SK-N-MC (cell line): Measurements from ENCODE around the gene MKLN1.

Source experiments
- EZH2 ChIP-seq: fragments of 200-600 bp; sonication (generic); IDR thresholded peaks from one replicate; pipeline ENCODE4 v1.6.1; 2017; ENCODE audit warnings: antibody characterized with exemption
- FOXP2 ChIP-seq: optimal IDR thresholded peaks from 2 replicates; pipeline ENCODE3; 2011; ENCODE audit warnings: mild to moderate bottlenecking, moderate library complexity; ENCODE audit not compliant: insufficient read depth; ENCODE audit errors: extremely low read length, control extremely low read depth
- POLR2AphosphoS5 ChIP-seq: IDR thresholded peaks from 2 replicates; pipeline ENCODE4 v1.6.1; 2012; ENCODE audit warnings: mild to moderate bottlenecking, low read depth, low read length, borderline replicate concordance

- TF ChIP-seq POLR2AphosphoS5 (no peak), EZH2 (no peak), FOXP2 (no peak)
These were observed 155.9 kb downstream of the MKLN1 start for GRCh38 chr7:131483586-131483985.
